AG04449 (cell line): ENCODE measurements around the gene MPPE1.

Experiments used
- CTCF ChIA-PET: fragments of 350-600 bp; formaldehyde crosslinking; extraction: SDS; loops from one replicate; lab custom pipeline; 2021; ENCODE audit warnings: antibody characterized with exemption; lab: Yijun Ruan, JAX
- POLR2A ChIA-PET: fragments of 400-600, 350-600 bp; formaldehyde crosslinking; extraction: SDS; loops from one replicate; lab custom pipeline; 2020; ENCODE audit warnings: antibody characterized with exemption, inconsistent platforms; lab: Yijun Ruan, JAX
- DNase-seq: peaks from one replicate; pipeline ENCODE4 v3.0.0-alpha.2; 2010; ENCODE audit warnings: low read depth, low spot score
- H3K4me3 ChIP-seq: 2 replicates; pipeline ENCODE4 v1.5.1; 2011; ENCODE audit warnings: low read depth, mild to moderate bottlenecking, control low read depth, low read length
- TF ChIP-seq, protein P1 (sequence below): IDR thresholded peaks from one replicate; pipeline ENCODE4 v1.5.1; 2011; ENCODE audit warnings: mild to moderate bottlenecking, moderate library complexity, low read length, control low read depth, inconsistent platforms; ENCODE audit not compliant: insufficient read depth; ENCODE audit errors: missing control alignments

Gene MPPE1

GRCh38 chr18:11839556-11839955 lies 68.6 kb downstream of the MPPE1 start:
- no peak for DNase-seq
- H3K4me3 ChIP-seq, result no peak overlapping the region
- CTCF ChIA-PET, result no interaction called here
- POLR2A ChIA-PET, result no interaction called here
- TF ChIP-seq, protein P1, sequence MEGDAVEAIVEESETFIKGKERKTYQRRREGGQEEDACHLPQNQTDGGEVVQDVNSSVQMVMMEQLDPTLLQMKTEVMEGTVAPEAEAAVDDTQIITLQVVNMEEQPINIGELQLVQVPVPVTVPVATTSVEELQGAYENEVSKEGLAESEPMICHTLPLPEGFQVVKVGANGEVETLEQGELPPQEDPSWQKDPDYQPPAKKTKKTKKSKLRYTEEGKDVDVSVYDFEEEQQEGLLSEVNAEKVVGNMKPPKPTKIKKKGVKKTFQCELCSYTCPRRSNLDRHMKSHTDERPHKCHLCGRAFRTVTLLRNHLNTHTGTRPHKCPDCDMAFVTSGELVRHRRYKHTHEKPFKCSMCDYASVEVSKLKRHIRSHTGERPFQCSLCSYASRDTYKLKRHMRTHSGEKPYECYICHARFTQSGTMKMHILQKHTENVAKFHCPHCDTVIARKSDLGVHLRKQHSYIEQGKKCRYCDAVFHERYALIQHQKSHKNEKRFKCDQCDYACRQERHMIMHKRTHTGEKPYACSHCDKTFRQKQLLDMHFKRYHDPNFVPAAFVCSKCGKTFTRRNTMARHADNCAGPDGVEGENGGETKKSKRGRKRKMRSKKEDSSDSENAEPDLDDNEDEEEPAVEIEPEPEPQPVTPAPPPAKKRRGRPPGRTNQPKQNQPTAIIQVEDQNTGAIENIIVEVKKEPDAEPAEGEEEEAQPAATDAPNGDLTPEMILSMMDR, result no peak

- CTCF ChIA-PET, result interaction anchor here (1.3 to 1.4 kb wide), 2 partner anchors 15 to 102 kb away, joined by 3 to 5 read pairs; no protein-coding TSS in a partner anchor
- POLR2A ChIA-PET, result no interaction called here
- TF ChIP-seq, protein P1, result no peak
Observed at GRCh38 chr18:11834772-11835171, 73.3 kb downstream of the MPPE1 start.

More at GRCh38 chr18:11834772-11835171, 73.3 kb downstream of the MPPE1 start:
- H3K4me3 ChIP-seq, result no peak overlapping the region
- DNase-seq, result no peak
